NCI-H1694 (cell line): ENCODE results near the gene CROCC2.

Source experiments
- DNase-seq: peaks from one replicate; lab custom pipeline; 2025; lab: John Stamatoyannopoulos, UW

Gene CROCC2

GRCh38 chr2:240891492-240892340 lies 14.4 kb upstream of the CROCC2 start:
- no peak for DNase-seq

- DNase-seq, result no peak
These were observed 13.8 kb upstream of the CROCC2 start for GRCh38 chr2:240892356-240892755.

GRCh38 chr2:240892925-240893324 lies 13.2 kb upstream of the CROCC2 start:
- no peak for DNase-seq

- DNase-seq, result no peak
These were observed 12.7 kb upstream of the CROCC2 start for GRCh38 chr2:240893363-240893844.

GRCh38 chr2:240894006-240894405 lies 12.1 kb upstream of the CROCC2 start:
- no peak for DNase-seq

GRCh38 chr2:240894836-240895558 lies 11.1 kb upstream of the CROCC2 start:
- DNase-seq, result no peak

GRCh38 chr2:240895656-240896388 lies 10.3 kb upstream of the CROCC2 start, which contains the start of gene MAB21L4:
MAB21L4 (minus strand) TSS chr2:240896156; CDS start chr2:240895997, 159 bp downstream.
- no peak for DNase-seq

- no peak for DNase-seq
These were observed 9.7 kb upstream of the CROCC2 start for GRCh38 chr2:240896394-240896793.

GRCh38 chr2:240896871-240897692 lies 9.1 kb upstream of the CROCC2 start:
- DNase-seq, result no peak

- no peak for DNase-seq
These were observed 7.9 kb upstream of the CROCC2 start for GRCh38 chr2:240898108-240898730.

- no peak for DNase-seq
These were observed 7.2 kb upstream of the CROCC2 start for GRCh38 chr2:240898731-240899467.

- no peak for DNase-seq
These were observed 6.7 kb upstream of the CROCC2 start for GRCh38 chr2:240899468-240899865.

- DNase-seq, result no peak
These were observed 5.8 kb upstream of the CROCC2 start for GRCh38 chr2:240900141-240900860.

- DNase-seq, result no peak
These were observed 4.0 kb upstream of the CROCC2 start for GRCh38 chr2:240901986-240902614.

- DNase-seq, result no peak
These were observed 3.5 kb upstream of the CROCC2 start for GRCh38 chr2:240902615-240903041.

GRCh38 chr2:240903191-240904060 lies 2.7 kb upstream of the CROCC2 start:
- DNase-seq, result no peak

- DNase-seq, result no peak
These were observed 1.6 kb upstream of the CROCC2 start for GRCh38 chr2:240904216-240905175.
